Panc1 (cell line): ENCODE data around the gene HNRNPM. TPM values are rescaled to one million over a fixed set of nuclear protein-coding genes. Genes with fewer than 3 reads are reported as not detected.

Source experiments
- ATAC-seq: fragments of 200-7000 bp; cut with Tn5 transposase; 2 replicates; pipeline ENCODE4 v1.9.1; 2020; ENCODE audit warnings: mild to moderate bottlenecking, moderate library complexity
- BruUV-seq: library from RNA; stranded (reverse); fragments of 400-500 nt; replicated peaks from 2 replicates; lab custom pipeline; 2021; lab: Mats Ljungman, UMichigan
- CTCF ChIA-PET: fragments of 300-600 bp; sonication (Branson Sonifier 250); formaldehyde crosslinking; loops from one replicate; lab custom pipeline; 2022; ENCODE audit warnings: antibody characterized with exemption; lab: Charles Lee
- POLR2A ChIA-PET: fragments of 300-600 bp; sonication (Branson Sonifier 250); formaldehyde crosslinking; loops from one replicate; lab custom pipeline; 2022; ENCODE audit warnings: antibody characterized with exemption; lab: Charles Lee
- DNase-seq: peaks from one replicate; pipeline ENCODE4 v3.0.0-alpha.2; 2010; ENCODE audit warnings: low read depth, low spot score
- H3K27ac ChIP-seq: 2 replicates; pipeline ENCODE4 v1.5.1; 2011; ENCODE audit warnings: mild to moderate bottlenecking, low read length, inconsistent platforms
- H3K27me3 ChIP-seq: fragments of 200-500 bp; sonication (Bioruptor generic); 2 replicates; pipeline ENCODE4 v1.6.0; 2014; ENCODE audit warnings: low read length, inconsistent platforms; ENCODE audit not compliant: control insufficient read depth, insufficient read depth
- H3K36me3 ChIP-seq: fragments of 200-500 bp; sonication (Bioruptor generic); 2 replicates; pipeline ENCODE4 v1.5.1; 2014; ENCODE audit warnings: inconsistent platforms, mild to moderate bottlenecking, low read length, moderate library complexity; ENCODE audit not compliant: control insufficient read depth, insufficient read depth
- H3K4me1 ChIP-seq: 2 replicates; pipeline ENCODE4 v1.5.1; 2011; ENCODE audit warnings: inconsistent platforms, mild to moderate bottlenecking, low read length, moderate library complexity; ENCODE audit not compliant: control insufficient read depth, insufficient read depth
- H3K4me3 ChIP-seq, 2 experiments: 2 replicates each; pipeline ENCODE4 v1.5.1; 2011 to 2012; ENCODE audit warnings: low read depth in 2 of 2, low read length in 2 of 2, mild to moderate bottlenecking in 2 of 2, inconsistent platforms in 1 of 2, moderate library complexity in 1 of 2
- H3K9me3 ChIP-seq: fragments of 200-500 bp; sonication (Bioruptor generic); 2 replicates; pipeline ENCODE4 v1.5.1; 2014; ENCODE audit warnings: low read depth, mild to moderate bottlenecking, inconsistent platforms, low read length, moderate library complexity; ENCODE audit not compliant: control insufficient read depth, insufficient read depth
- POLR2AphosphoS5 ChIP-seq: IDR thresholded peaks from 2 replicates; pipeline ENCODE4 v1.6.1; 2012; ENCODE audit warnings: mild to moderate bottlenecking, low read depth, low read length, moderate library complexity
- SIN3A ChIP-seq: IDR thresholded peaks from 2 replicates; pipeline ENCODE4 v1.6.1; 2012; ENCODE audit warnings: low read depth, mild to moderate bottlenecking, low read length, moderate library complexity, borderline replicate concordance; ENCODE audit not compliant: insufficient read depth
- TCF7L2 ChIP-seq: IDR thresholded peaks from 2 replicates; pipeline ENCODE4 v1.6.1; 2011; ENCODE audit warnings: mild to moderate bottlenecking, low read depth, low read length, inconsistent platforms
- in situ Hi-C: cut with HindIII; loops from 2 replicates; pipeline ENCODE4 v1.10.0; 2016; ENCODE audit warnings: low sequenced_read_pairs, low pct_unique_long_range_greater_than_20kb
- intact Hi-C: fragments of 100-400 bp; cut with micrococcal nuclease; formaldehyde crosslinking; loops from one replicate; pipeline ENCODE4 v1.10.0; 2022; ENCODE audit not compliant: unreplicated experiment
- total RNA-seq: library from RNA; stranded (reverse); gene quantifications from one replicate; pipeline ENCODE4 v1.2.1, GENCODE V29; 2021; ENCODE audit not compliant: unreplicated experiment
- TF ChIP-seq, protein P1 (sequence below), 2 experiments: IDR thresholded peaks; 2 replicates each; pipeline ENCODE4 v1.6.1; 2011 to 2012; ENCODE audit warnings: low read depth in 2 of 2, control low read depth in 1 of 2, low read length in 1 of 2, mild to moderate bottlenecking in 1 of 2, moderate library complexity in 1 of 2; ENCODE audit not compliant: insufficient read depth in 1 of 2
- TF ChIP-seq, protein P2 (sequence below): fragments of 450-650 bp; IDR thresholded peaks from 2 replicates; pipeline ENCODE4 v1.5.1; 2017; ENCODE audit warnings: mild to moderate bottlenecking

HNRNPM gene
- total RNA-seq, 1 experiment from 2014 or later, result 225 TPM

DNA sequence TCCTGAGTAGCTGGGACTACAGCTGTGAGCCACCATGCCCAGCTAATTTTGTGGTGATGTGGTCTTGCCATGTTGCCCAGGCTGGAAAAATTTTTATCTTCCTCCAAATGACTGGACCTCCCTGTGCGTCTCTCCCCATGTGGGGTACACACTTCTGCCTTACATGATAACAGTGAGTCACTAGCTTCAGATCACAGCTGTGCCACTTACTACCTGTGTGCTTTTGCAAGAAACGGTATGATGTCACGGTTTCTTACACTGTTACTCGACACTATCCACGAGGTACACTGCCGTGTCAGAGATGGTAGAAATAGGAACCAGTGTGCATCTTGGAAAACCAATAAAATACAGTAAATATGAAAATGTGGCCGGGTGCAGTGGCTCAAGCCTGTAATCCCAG, 86.7 kb downstream of the HNRNPM start:
- Histone ChIP-seq H3K4me1 (0 out of 2 replicates have a peak, but pooled peaks cover 3% of the 10 kb centered on the region), H3K4me3 (no peak overlapping the region), H3K9me3 (no peaks in the 10 kb centered on the region), H3K36me3 (no peaks in the 10 kb centered on the region), H3K27me3 (no peaks in the 10 kb centered on the region), H3K27ac (no peak overlapping the region)
- POLR2A ChIA-PET, result no interaction called here
- DNase-seq, result no peak
- no peak for ATAC-seq
- CTCF ChIA-PET, result no interaction called here
- in situ Hi-C loops, result no loop called here
- BruUV-seq, result no TSS peak
- intact Hi-C loops, result no loop called here
- TF ChIP-seq POLR2AphosphoS5 (no peak), SIN3A (no peak), TCF7L2 (no peak)
- TF ChIP-seq, protein P1, sequence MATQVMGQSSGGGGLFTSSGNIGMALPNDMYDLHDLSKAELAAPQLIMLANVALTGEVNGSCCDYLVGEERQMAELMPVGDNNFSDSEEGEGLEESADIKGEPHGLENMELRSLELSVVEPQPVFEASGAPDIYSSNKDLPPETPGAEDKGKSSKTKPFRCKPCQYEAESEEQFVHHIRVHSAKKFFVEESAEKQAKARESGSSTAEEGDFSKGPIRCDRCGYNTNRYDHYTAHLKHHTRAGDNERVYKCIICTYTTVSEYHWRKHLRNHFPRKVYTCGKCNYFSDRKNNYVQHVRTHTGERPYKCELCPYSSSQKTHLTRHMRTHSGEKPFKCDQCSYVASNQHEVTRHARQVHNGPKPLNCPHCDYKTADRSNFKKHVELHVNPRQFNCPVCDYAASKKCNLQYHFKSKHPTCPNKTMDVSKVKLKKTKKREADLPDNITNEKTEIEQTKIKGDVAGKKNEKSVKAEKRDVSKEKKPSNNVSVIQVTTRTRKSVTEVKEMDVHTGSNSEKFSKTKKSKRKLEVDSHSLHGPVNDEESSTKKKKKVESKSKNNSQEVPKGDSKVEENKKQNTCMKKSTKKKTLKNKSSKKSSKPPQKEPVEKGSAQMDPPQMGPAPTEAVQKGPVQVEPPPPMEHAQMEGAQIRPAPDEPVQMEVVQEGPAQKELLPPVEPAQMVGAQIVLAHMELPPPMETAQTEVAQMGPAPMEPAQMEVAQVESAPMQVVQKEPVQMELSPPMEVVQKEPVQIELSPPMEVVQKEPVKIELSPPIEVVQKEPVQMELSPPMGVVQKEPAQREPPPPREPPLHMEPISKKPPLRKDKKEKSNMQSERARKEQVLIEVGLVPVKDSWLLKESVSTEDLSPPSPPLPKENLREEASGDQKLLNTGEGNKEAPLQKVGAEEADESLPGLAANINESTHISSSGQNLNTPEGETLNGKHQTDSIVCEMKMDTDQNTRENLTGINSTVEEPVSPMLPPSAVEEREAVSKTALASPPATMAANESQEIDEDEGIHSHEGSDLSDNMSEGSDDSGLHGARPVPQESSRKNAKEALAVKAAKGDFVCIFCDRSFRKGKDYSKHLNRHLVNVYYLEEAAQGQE (IDR thresholded peaks at IDR 0.05; ENCODE audit: insufficient read depth in 1 of 2, low read depth in 2 of 2, low read length in 1 of 2), result no peak
- TF ChIP-seq, protein P2, sequence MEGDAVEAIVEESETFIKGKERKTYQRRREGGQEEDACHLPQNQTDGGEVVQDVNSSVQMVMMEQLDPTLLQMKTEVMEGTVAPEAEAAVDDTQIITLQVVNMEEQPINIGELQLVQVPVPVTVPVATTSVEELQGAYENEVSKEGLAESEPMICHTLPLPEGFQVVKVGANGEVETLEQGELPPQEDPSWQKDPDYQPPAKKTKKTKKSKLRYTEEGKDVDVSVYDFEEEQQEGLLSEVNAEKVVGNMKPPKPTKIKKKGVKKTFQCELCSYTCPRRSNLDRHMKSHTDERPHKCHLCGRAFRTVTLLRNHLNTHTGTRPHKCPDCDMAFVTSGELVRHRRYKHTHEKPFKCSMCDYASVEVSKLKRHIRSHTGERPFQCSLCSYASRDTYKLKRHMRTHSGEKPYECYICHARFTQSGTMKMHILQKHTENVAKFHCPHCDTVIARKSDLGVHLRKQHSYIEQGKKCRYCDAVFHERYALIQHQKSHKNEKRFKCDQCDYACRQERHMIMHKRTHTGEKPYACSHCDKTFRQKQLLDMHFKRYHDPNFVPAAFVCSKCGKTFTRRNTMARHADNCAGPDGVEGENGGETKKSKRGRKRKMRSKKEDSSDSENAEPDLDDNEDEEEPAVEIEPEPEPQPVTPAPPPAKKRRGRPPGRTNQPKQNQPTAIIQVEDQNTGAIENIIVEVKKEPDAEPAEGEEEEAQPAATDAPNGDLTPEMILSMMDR, result no peak

DNA sequence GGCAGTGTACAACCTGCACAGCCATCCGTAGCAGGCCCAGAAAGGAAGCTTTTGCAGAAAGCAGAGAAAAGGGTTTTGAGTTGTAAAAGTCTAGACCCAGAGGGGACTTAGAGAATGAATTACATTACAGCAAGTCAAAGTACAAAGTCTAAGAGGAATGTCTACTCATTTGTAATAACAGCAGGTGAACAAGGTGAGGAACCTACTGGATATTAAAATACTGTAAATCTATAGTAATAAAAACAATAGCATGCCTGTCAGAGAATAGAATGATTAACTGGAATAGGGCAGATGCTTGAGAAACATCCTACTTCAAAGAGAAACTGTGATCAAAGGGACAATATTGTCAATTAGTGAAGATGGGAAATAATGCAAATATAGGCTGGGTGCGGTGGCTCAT, 87.5 kb downstream of the HNRNPM start:
- TF ChIP-seq SIN3A (no peak), POLR2AphosphoS5 (no peak), TCF7L2 (no peak)
- TF ChIP-seq, protein P1 (IDR thresholded peaks at IDR 0.05; ENCODE audit: insufficient read depth in 1 of 2, low read depth in 2 of 2, low read length in 1 of 2), result no peak
- TF ChIP-seq, protein P2, result no peak
- ChIA-PET CTCF (no interaction called here), POLR2A (no interaction called here)
- Histone ChIP-seq H3K4me1 (no peaks in the 10 kb centered on the region), H3K9me3 (no peaks in the 10 kb centered on the region), H3K4me3 (no peak overlapping the region), H3K27ac (no peak overlapping the region), H3K27me3 (no peaks in the 10 kb centered on the region), H3K36me3 (no peaks in the 10 kb centered on the region)
- no peak for ATAC-seq
- no peak for DNase-seq
- intact Hi-C loops, result no loop called here
- in situ Hi-C loops, result no loop called here
- BruUV-seq, result no TSS peak
